HG03103 (cell line): Measurements from ENCODE around the gene MKRN2.
"Not testable (repeated sequence)": the region's sequence is repeated elsewhere in the genome, so short reads cannot be mapped to it uniquely, and the experiment has no call there.

Experiments used
- ATAC-seq: cut with Tn5 transposase; IDR thresholded peaks from one replicate; pipeline ENCODE4 v1.9.1; 2021; ENCODE audit warnings: low read depth; ENCODE audit not compliant: unreplicated experiment

Gene MKRN2

DNA sequence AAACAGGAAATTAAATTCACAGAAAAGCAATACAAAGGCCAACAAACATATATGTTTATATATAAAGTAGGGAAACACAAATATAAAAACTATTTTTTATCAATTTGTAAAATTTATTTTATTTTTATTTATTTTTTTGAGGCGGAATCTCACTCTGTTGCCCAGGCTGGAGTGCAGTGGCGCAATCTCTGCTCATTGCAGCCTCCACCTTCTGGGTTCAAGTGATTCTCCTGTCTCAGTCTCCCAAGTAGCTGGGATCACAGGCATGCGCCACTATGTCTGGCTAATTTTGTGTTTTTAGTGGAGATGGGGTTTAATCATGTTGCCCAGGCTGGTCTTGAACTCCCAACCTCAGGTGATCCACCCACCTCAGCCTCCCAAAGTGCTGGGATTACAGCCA lies 68.1 kb downstream of the MKRN2 start:
- not testable (repeated sequence) for ATAC-seq

DNA sequence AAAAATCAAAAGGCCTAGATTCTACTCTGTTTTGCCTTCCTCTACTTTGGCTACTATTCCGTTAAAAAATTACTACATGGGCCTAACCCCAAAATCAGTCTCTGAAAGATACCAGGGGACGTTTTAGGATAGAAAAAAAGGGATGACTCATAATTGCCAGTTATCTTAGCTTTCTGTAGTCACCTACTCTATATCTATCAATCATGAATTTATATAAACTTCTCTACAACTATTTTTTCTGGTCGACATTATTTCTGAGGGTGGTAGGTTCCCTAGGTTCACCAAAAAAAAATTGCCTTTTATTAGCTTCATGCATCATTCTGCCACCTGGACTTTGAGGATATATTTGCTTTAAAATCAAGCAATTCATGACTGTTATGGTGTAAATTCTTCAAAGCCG lies 70.5 kb downstream of the MKRN2 start:
- ATAC-seq = no peak

GRCh38 chr3:12628813-12629212 lies 71.9 kb downstream of the MKRN2 start:
- ATAC-seq = no peak

- ATAC-seq = no peak
Observed at GRCh38 chr3:12629560-12629959, 72.7 kb downstream of the MKRN2 start.

DNA sequence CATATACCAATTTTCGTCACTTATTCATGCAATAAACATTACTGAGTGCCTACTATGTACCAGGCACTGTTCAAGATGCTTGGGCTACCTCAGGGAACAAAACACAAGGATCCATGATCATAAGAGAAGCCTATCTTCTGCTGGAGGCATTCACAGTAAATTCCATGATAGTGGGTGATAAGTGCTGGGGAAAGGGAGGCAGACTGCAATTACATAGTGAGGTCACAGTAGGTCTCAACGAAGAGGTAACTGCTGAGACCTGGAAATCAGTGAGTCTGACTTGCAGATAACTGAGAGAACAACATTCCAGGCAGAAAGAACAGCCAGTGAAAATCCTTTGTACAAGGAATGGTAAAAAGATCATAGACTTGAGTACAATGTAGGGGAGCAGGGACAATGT lies 73.4 kb downstream of the MKRN2 start:
- no peak for ATAC-seq

DNA sequence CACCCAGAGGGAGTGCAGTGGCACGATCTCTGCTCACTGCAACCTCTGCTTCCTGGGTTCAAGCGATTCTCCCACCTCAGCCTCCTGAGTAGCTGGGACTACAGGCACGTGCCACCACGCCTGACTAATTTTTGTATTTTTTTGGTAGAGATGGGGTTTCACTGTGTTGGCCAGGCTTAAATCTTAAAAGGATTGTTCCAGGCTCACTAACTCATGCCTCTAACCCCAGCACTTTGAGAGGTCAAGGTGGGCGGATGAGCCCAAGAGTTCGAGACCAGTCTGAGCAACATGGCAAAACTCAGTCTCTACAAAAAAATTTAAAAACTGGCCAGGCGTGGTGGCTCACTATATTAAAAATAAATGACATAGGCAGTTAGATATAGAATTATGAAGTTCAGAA lies 74.0 kb downstream of the MKRN2 start:
- not testable (repeated sequence) for ATAC-seq

DNA sequence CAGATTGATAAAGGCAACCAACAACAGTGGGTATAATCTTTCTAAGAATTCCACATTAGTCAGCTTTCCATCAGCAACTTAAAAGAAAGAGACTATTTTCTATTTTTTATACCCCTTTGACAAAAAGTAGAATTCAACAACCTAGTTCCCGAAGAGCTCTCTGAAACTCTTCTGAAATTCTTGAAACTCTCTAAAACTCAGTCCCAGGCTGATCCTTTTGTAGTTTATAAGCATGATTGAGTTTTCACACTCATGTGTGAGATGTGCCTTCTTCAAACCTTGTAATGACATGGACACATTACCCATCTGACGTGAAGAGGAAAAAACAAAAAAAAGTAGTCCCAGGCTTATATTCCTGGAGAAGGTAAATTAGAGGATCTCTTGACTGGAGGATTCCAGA lies 75.6 kb downstream of the MKRN2 start:
- no peak for ATAC-seq

DNA sequence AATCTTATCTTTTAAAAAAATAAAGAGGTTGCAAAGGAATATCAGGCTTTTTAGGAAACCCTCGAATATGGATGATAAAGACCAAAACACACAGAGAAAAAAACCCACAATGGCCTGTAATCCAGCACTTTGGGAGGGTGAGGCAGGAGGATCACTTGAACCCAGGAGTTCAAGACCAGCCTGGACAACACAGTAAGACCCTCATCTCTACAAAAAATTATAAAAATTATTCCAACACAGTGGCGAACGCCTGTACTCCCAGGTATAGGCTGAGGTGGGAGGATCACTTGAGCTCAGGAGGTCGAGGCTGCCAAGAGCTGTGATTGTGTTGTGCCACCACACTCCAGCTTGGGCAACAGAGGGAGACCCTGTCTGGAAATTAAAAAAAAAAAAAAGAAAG lies 76.2 kb downstream of the MKRN2 start:
- no peak for ATAC-seq
